ENCODE results near the gene DGKA.
"Not testable (repeated sequence)": the region's sequence is repeated elsewhere in the genome, so short reads cannot be mapped to it uniquely, and the experiment has no call there.

Gene DGKA

GRCh38 chr12:55922126-55922525 lies 8.8 kb upstream of the DGKA start:
- CTCF ChIA-PET, result no interaction called here
- no peak overlapping the region for H3K4me3 ChIP-seq (ENCODE audit: low read depth, low read length)

GRCh38 chr12:55923648-55924047 lies 7.3 kb upstream of the DGKA start:
- POLR2A ChIA-PET, result not testable (repeated sequence)

More at GRCh38 chr12:55922126-55922525, 8.8 kb upstream of the DGKA start:
- POLR2A ChIA-PET, result no interaction called here
- no peak for DNase-seq (ENCODE audit: low read depth, low spot score)
- TF ChIP-seq CTCF (IDR thresholded peaks at IDR 0.05; ENCODE audit: insufficient read depth, low read length, missing control alignments), result no peak

GRCh38 chr12:55925371-55925770 lies 5.6 kb upstream of the DGKA start:
- ChIA-PET CTCF (interaction anchor here (0.8 to 5.6 kb wide), 19 partner anchors 9 to 187 kb away, joined by 3 to 92 read pairs (median 7); partner anchors contain the start of genes DNAJC14, MMP19, ORMDL2 and SARNP), POLR2A (interaction anchor here (1.3 kb wide), 1 partner anchor 78 kb away, joined by 6 read pairs; no protein-coding TSS in a partner anchor)
- no peak for DNase-seq (ENCODE audit: low read depth, low spot score)
- TF ChIP-seq CTCF (IDR thresholded peaks at IDR 0.05; ENCODE audit: insufficient read depth, low read length, missing control alignments), result no peak
- H3K4me3 ChIP-seq (ENCODE audit: low read depth, low read length), result peak overlapping the region; percentile 84; the same call in 1 of the 2 replicates

More at GRCh38 chr12:55923648-55924047, 7.3 kb upstream of the DGKA start:
- not testable (repeated sequence) for DNase-seq (ENCODE audit: low read depth, low spot score); H3K4me3 ChIP-seq (ENCODE audit: low read depth, low read length)
- CTCF ChIA-PET, result interaction anchor here (5.6 kb wide), 1 partner anchor 185 kb away, joined by 36 read pairs; no protein-coding TSS in a partner anchor

GRCh38 chr12:55925870-55926737 lies 4.9 kb upstream of the DGKA start:
- POLR2A ChIA-PET, result interaction anchor here (0.8 to 1.4 kb wide), 5 partner anchors 48 to 109 kb away, joined by 3 to 6 read pairs (median 3); partner anchors contain the start of genes DNAJC14, ORMDL2, RAB5B and SARNP
- no peak for DNase-seq (ENCODE audit: low read depth, low spot score)

GRCh38 chr12:55926738-55927587 lies 4.0 kb upstream of the DGKA start:
- peak; percentile 80 for TF ChIP-seq CTCF (IDR thresholded peaks at IDR 0.05; ENCODE audit: insufficient read depth, low read length, missing control alignments)
- POLR2A ChIA-PET, result interaction anchor here (0.5 to 1.4 kb wide), 7 partner anchors 42 to 121 kb away, joined by 3 to 6 read pairs (median 3); partner anchors contain the start of genes DNAJC14, ORMDL2, RAB5B and SARNP
- peak; percentile 60 for DNase-seq (ENCODE audit: low read depth, low spot score)
- CTCF ChIA-PET, result interaction anchor here (0.8 to 5.6 kb wide), 31 partner anchors 10 to 197 kb away, joined by 3 to 92 read pairs (median 5); partner anchors contain the start of genes DNAJC14, MMP19, ORMDL2 and SARNP
- H3K4me3 ChIP-seq (ENCODE audit: low read depth, low read length), result peak overlapping the region; percentile 84

More at GRCh38 chr12:55925870-55926737, 4.9 kb upstream of the DGKA start:
- no peak for TF ChIP-seq CTCF (IDR thresholded peaks at IDR 0.05; ENCODE audit: insufficient read depth, low read length, missing control alignments)
- peak overlapping the region; percentile 84 for H3K4me3 ChIP-seq (ENCODE audit: low read depth, low read length)
- CTCF ChIA-PET, result interaction anchor here (0.8 to 5.6 kb wide), 33 partner anchors 9 to 196 kb away, joined by 3 to 92 read pairs (median 4); partner anchors contain the start of genes DNAJC14, MMP19, ORMDL2 and SARNP
